Motor neuron (in vitro differentiated cells): ENCODE measurements around the gene KIT. TPM values are rescaled to one million over a fixed set of nuclear protein-coding genes. Genes with fewer than 3 reads are reported as not detected.

ENCODE experiments used
- ATAC-seq, 8 experiments: fragments of 200-7000 bp; cut with Tn5 transposase; replicated peaks in 6 of 8; 2 replicates each; pipeline ENCODE4 v1.8.0; 2021; ENCODE audit warnings: mild to moderate bottlenecking in 8 of 8, moderate library complexity in 8 of 8
- H3K27ac ChIP-seq, 2 donors: fragments of 250-450 bp; sonication (Bioruptor Pico); 2 replicates each; pipeline ENCODE4 v1.9.0; 2021; ENCODE audit warnings: antibody characterized with exemption in 2 of 2, mild to moderate bottlenecking in 2 of 2, moderate library complexity in 1 of 2
- H3K4me1 ChIP-seq, 2 donors: fragments of 250-450 bp; sonication (Bioruptor Pico); replicated peaks in 1 of 2; 2 replicates each; pipeline ENCODE4 v1.6.1; 2021; ENCODE audit warnings: antibody characterized with exemption in 2 of 2, mild to moderate bottlenecking in 2 of 2, moderate library complexity in 1 of 2
- H3K4me3 ChIP-seq, 5 donors: fragments of 250-450 bp; sonication (Bioruptor Pico); 2 replicates each; pipeline ENCODE4 v1.9.0; 2021; ENCODE audit warnings: antibody characterized with exemption in 5 of 5, mild to moderate bottlenecking in 5 of 5, moderate library complexity in 4 of 5
- WGBS, 10 experiments: fragments of 450-650 bp; shearing (Covaris generic); methylation state at CpG; one replicate each; pipeline ENCODE4 v1.0.0; 2022; 5-methylcytosine and 5-hydroxymethylcytosine counted together
- in situ Hi-C, 9 experiments: fragments of 400-800 bp; cut with MboI; loops; one replicate each; pipeline ENCODE4 v1.15.0; 2021; ENCODE audit warnings: low sequenced_read_pairs in 9 of 9, low pct_unique_long_range_greater_than_20kb in 2 of 9; ENCODE audit not compliant: unreplicated experiment in 9 of 9
- total RNA-seq, 8 experiments: library from RNA; unstranded; fragments of 300-600 nt; gene quantifications; 2 replicates each; pipeline versions ENCODE4 v1.2.3 to v1.2.4, GENCODE V29; 2022

KIT gene
- total RNA-seq, 8 experiments from 2014 or later: 0.15 to 11.5 (median 4.7) TPM

DNA sequence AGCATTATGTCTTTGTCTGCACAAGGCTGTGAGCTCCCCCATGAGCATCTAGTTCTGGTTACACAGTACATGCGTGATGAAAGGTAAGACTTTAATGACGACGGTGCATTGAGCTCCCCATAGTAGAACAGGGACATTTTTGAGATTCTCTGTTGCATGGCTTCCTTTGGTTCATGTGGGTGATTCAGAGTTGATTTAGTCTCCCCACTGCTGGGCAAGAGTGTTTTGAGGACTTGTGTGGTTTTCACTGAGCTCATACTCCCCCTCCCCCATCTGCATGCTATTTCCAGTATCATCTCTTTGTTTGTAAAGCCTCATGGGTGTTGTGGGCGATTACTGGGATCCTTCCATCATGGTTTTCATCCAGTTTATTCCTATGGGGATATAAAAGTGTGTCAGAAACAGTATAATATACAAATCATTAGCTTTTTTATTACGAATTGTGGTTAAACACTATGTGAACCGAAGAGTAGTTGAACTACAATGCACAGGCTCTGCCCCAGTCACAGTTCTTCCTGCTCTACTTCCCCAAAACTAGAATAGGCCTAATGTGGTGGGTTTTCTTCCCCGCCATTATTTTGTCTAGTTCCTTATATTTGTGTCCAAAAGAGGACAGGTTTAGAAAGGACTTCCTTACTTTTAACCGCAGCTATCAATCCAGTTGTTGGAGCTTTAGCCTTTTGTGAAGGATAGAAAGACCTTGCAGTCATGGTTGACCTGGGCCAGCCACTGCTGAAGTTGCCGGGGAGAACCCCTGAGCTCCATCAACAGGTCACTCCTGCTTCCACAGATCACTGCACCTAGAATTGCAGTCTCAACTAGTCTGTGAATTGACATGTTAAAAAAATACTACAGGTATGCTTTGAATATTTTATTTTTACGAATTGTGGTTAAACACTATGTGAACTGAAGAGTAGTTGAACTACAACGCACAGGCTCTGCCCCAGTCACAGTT is 30.4 kb downstream of the KIT start:
- ATAC-seq: no peak

DNA sequence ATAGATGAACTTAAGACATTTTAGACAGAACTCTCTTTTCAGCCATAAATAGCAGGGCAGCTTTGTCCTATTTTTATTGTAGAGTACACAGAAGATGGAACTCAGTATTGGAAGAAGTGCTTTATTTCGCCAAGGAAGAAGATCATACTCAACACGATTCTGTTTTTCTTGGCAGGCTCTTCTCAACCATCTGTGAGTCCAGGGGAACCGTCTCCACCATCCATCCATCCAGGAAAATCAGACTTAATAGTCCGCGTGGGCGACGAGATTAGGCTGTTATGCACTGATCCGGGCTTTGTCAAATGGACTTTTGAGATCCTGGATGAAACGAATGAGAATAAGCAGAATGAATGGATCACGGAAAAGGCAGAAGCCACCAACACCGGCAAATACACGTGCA is 37.6 kb downstream of the KIT start:
- no peaks in the 10 kb centered on the region for H3K4me1 ChIP-seq
- H3K4me3 ChIP-seq: no peak overlapping the region
- 18 to 98% (median 91%) methylated on average over 2 to 12 of the region's 12 CpGs; no CpG with 5 or more reads in 1 of the 10 experiments for WGBS, 10 experiments
- in situ Hi-C loops: no loop called here
- ATAC-seq: no peak
- no peak overlapping the region for H3K27ac ChIP-seq

More for the DNA sequence above, 30.4 kb downstream of the KIT start:
- no peak overlapping the region for H3K4me3 ChIP-seq
- 38 to 100% (median 83%) methylated on average over 1 to 8 of the region's 11 CpGs for WGBS, 10 experiments
- H3K27ac ChIP-seq: no peak overlapping the region
- in situ Hi-C loops: no loop called here
- H3K4me1 ChIP-seq: no peaks in the 10 kb centered on the region

DNA sequence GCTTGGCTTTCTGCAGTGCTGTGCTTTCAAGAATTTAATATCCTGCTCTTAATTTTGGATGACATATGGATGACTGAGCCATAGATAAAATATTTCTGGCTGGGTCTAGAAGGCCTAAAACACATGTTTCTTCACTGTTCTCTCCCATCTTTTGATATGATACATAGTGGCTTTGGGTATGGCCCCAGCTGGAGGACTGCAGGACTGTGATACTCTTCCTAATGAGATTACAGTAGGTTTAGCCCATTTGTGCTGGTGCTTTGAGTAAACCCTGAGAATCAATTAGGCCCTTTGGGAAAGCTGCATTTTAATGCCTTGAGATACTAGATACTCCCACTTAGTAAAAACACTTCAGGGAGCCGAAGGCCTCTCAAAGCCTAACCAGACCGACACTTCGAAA is 38.0 kb downstream of the KIT start:
- H3K4me3 ChIP-seq: no peak overlapping the region
- in situ Hi-C loops: no loop called here
- no peak for ATAC-seq
- WGBS, 10 experiments: 83 to 100% (median 100%) methylated on average over 1 to 3 of the region's 3 CpGs; no CpG with 5 or more reads in 3 of the 10 experiments
- no peak overlapping the region for H3K27ac ChIP-seq
- H3K4me1 ChIP-seq: no peaks in the 10 kb centered on the region

DNA sequence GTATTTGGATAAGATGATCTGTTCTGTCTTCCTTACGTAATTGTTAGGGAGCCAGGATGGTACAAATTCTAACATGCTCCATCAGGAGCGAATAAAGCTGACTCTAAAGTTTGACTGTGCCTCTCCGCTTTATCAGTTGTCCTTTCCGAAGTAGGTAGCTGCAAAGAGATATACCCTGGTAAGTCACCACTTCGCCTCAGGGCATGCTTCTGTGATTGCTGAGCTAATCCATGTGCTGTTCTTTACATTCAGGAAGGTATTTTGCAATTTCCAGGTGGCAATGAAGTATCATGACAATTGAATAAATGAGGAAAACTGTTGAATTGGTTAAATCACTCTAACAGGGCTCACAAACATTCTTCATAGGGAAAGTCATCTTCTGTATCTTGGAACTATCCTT is 38.9 kb downstream of the KIT start:
- ATAC-seq: no peak

DNA sequence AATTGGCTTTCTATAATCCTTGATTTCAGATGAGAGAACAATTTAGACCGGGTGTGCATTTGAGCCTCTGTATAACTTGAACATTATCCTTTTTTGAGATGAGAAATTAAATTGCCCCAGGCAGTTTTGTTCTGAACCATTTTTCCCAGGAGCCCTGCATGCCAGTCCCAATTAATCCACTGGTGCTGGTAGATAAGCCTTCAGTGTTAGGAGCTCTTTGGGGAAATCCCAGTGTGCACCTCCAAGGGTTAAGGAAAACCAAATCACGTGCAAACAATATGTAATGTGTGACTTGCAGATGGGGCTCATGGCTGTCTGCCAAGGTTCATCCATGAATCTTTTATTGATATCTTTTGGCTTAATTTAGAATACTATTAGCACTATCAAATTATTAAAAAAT is 43.2 kb downstream of the KIT start:
- peak in 1 of 8 experiments; percentile 22 for ATAC-seq
- WGBS, 10 experiments: 0 to 67% (median 14%) methylated on average over 1 to 2 of the region's 2 CpGs; no CpG with 5 or more reads in 3 of the 10 experiments
- peaks cover 0 to 4% of the 10 kb centered on the region in 2 donors for H3K4me1 ChIP-seq
- H3K4me3 ChIP-seq: no peak overlapping the region
- in situ Hi-C loops: no loop called here
- H3K27ac ChIP-seq: no peak overlapping the region

More for the DNA sequence above, 38.9 kb downstream of the KIT start:
- H3K4me3 ChIP-seq: no peak overlapping the region
- WGBS, 10 experiments: 67 to 100% (median 88%) methylated on average over 2 to 5 of the region's 5 CpGs; no CpG with 5 or more reads in 2 of the 10 experiments
- H3K4me1 ChIP-seq: peaks cover 0 to 3% of the 10 kb centered on the region in 2 donors
- H3K27ac ChIP-seq: no peak overlapping the region
- in situ Hi-C loops: no loop called here

DNA sequence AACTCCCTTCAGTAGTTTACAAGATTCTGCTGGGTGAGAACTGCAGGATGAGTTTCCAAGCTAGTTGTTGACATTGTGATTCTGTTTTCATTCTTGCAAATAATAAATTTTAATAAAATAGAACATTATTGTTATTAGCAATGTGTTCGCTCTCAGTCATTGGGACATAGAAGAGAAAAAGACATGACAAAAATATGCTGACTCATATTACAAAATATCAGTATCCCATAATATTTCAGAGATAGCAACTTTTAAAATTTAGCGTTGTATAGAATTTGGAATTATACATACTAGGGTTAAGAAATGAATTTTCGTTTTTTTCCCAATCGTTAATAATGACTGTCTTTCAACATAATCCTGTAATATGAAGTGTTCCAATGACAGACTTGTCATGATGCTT is 45.4 kb downstream of the KIT start:
- no peak for ATAC-seq
- in situ Hi-C loops: no loop called here
- no peak overlapping the region for H3K4me3 ChIP-seq
- 52 to 96% (median 91%) methylated on average over 3 to 4 of the region's 4 CpGs for WGBS, 10 experiments
- H3K27ac ChIP-seq: no peak overlapping the region
- H3K4me1 ChIP-seq: peaks cover 0 to 4% of the 10 kb centered on the region in 2 donors

DNA sequence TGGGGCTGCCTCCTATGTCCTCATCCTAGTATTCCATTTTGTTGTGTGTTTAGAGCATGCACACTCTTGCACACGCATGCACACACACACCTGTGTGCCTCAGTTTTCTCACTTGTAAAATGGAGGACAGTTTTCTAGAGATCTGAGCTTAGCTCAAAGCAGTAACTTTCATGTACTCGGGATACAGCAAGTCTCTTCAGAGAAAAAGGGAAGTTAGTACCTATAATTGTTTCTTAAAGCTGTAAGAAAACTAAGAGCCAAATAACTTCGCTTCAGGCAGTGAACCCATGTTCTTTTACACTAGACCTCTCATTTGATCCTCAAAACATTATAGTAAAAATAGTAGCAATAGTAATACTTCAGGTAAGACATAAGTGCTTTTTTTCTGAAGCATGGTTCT is 49.6 kb downstream of the KIT start:
- Histone ChIP-seq H3K4me1 (no peaks in the 10 kb centered on the region), H3K4me3 (no peak overlapping the region), H3K27ac (no peak overlapping the region)
- in situ Hi-C loops: no loop called here
- ATAC-seq: no peak
- WGBS, 10 experiments: 8 to 100% (median 88%) methylated on average over 1 to 3 of the region's 3 CpGs; no CpG with 5 or more reads in 1 of the 10 experiments

DNA sequence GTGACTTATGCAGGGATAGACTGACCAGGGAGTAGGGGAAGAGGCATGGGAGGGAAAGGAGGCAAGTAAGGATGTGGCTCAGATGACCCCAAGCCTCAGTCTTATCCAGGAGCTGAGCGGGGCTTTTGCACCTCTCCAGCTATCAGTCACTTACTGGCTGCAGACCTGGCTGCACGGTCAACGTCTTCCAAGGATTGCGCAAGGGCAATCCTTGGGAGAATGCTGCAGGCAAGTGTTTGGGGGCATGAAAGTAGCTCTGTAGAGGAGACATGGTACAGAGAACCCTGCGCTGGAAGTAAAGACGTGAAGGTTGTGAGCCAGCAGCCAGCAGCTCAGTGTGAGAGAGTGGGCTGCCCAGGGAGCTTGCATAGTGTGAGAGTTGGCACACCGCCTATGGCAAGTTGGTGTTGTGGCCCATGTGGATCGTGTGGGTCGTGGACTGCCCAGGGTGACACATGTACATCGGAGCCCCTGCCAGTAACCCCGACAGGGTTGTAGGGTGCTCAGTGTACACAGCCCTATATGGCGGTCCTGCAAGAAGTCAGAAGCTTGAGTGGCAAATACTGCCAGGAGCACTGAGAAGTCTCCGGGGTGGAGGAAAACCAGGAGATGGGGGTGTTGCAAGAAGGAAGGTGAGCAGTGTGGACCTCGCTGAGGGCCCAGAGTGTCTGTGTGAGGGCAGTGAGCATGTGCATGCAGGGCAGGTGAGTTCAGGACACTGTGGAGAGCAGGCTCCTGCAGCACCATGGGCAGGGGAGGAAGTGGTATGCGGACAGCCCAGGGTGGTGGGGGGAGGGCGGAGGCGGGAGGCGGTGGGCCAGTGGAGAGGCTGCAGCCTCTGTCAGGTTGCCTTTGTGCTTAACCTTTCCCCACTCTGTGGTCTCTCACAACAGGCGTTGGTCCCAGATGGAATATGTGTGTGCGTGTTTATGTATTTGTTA is 50.9 kb downstream of the KIT start:
- H3K27ac ChIP-seq: no peak overlapping the region
- ATAC-seq: no peak
- WGBS, 10 experiments: 61 to 100% (median 87%) methylated on average over 1 to 8 of the region's 20 CpGs; no CpG with 5 or more reads in 3 of the 10 experiments
- no peaks in the 10 kb centered on the region for H3K4me1 ChIP-seq
- in situ Hi-C loops: no loop called here
- no peak overlapping the region for H3K4me3 ChIP-seq

DNA sequence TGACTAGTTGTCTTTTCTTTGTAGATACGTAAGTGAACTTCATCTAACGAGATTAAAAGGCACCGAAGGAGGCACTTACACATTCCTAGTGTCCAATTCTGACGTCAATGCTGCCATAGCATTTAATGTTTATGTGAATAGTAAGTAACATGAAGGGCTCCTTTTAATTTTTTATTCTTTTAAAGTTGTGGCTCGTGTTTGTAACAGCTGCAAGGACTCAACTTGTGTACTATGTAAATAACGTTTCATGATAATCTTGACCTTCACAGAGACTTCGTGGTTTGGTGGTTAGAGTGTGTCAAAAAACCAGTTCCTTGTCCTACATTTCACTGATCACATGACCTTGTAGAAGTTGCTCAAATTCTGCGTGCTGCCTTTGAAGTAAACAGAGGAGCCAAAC is 51.6 kb downstream of the KIT start:
- no peak overlapping the region for H3K4me3 ChIP-seq
- no peak overlapping the region for H3K27ac ChIP-seq
- WGBS, 10 experiments: 45 to 100% (median 92%) methylated on average over 1 to 8 of the region's 8 CpGs
- H3K4me1 ChIP-seq: no peaks in the 10 kb centered on the region
- no peak for ATAC-seq
- in situ Hi-C loops: no loop called here

DNA sequence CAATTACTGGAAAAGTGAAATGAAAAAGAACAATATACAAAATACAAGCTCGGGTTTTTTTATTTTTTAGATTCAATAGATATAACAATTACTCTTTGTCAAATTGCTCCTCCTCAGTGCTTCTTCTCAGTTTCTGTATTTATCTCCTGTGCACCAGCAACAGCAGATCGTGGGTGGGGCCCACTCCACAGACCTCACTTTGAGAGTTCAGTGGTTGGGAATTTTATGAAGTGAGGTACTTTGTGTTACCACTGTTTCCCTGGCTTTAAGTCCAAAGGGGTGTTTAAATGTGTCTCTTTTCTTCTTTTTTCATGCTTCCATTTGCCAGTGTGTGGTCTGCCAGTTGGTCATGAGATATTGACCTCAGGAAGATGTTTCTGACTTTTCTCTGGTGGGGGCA is 54.4 kb downstream of the KIT start:
- Histone ChIP-seq H3K4me1 (peaks cover 0 to 8% of the 10 kb centered on the region in 2 donors), H3K27ac (no peak overlapping the region), H3K4me3 (no peak overlapping the region)
- no peak for ATAC-seq
- WGBS, 10 experiments: 20 to 100% (median 67%) methylated on average over 1 to 2 of the region's 2 CpGs; no CpG with 5 or more reads in 2 of the 10 experiments
- in situ Hi-C loops: no loop called here

DNA sequence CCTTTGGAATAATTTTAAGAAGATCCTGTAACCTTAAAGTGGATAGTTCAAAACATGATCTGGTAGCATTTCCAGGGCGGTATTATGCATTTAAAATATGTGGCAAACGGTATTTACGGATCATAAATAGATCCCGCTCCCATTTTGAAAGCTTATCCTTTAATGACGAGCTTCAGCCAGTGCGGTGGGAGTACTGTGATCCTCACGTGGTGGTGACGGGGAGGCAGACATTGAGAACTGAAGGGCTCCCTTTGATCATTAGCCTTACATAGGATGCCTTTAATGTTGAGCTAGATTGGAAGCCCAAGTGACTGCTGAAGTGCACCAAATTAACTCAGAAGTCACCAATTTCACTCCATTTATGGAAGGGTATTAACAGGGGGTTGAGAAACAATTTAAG is 56.9 kb downstream of the KIT start:
- Histone ChIP-seq H3K4me3 (no peak overlapping the region), H3K27ac (no peak overlapping the region), H3K4me1 (peaks cover 0 to 8% of the 10 kb centered on the region in 2 donors)
- ATAC-seq: no peak
- in situ Hi-C loops: no loop called here
- 0 to 87% (median 75%) methylated on average over 1 to 8 of the region's 8 CpGs; no CpG with 5 or more reads in 1 of the 10 experiments for WGBS, 10 experiments

DNA sequence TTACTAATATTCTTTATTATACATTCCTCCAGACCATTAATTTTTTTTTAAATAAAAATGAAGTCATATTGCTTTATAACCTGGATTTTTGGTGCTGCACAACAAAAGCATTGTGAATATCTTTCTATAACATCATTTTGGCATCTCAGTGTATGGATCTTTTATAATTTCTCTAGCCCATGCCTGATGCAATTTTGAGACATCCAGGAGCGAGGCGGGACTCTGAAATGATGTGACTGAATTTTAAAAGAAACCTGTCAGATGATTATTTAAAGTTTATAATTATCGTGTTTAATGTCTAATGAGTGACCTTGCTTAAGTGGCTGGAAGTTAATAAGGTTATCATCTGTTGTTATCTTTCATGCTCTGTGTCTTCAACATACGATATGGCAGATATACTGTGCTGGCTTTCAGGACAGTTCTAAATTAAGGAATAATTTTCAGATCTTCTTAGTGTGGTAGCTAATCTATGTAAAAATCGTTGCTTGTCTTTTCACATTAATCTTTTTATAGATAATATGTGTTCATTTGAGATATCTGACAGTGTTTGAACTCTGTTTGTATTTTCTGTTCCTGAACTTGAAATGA is 58.8 kb downstream of the KIT start:
- in situ Hi-C loops: no loop called here
- Histone ChIP-seq H3K27ac (no peak overlapping the region), H3K4me3 (no peak overlapping the region), H3K4me1 (peaks cover 0 to 8% of the 10 kb centered on the region in 2 donors)
- ATAC-seq: peak in 3 of 8 experiments; percentile 19 to 45 (median 40)
- WGBS, 10 experiments: 57 to 95% (median 69%) methylated on average over 2 to 5 of the region's 5 CpGs
